C4-2B (cell line): ENCODE data around the gene MED12L.

Source experiments
- CTCF ChIP-seq: fragments of 450-650 bp; conservative IDR thresholded peaks from 2 replicates; pipeline ENCODE4 v1.5.1; 2017; ENCODE audit warnings: mild to moderate bottlenecking
- ZFX ChIP-seq: fragments of 450-650 bp; IDR thresholded peaks from 2 replicates; pipeline ENCODE4 v1.6.1; 2017

GRCh38 chr3:151315136-151315535 is 229.7 kb downstream of the MED12L start:
- TF ChIP-seq CTCF (no peak), ZFX (no peak)
